Activated T-helper 2 cell treated with anti-CD3 and anti-CD28 coated beads, Interferon-gamma antibody, Interleukin-2, Interleukin-4, amounts not matched to agents 10 μg/mL and 5 μg/mL and 100 μg/mL, durations not matched to agents 14 hours and 24 hours and 36 hours (primary cell): ENCODE data around the gene AMACR. TPM values are rescaled to one million over a fixed set of nuclear protein-coding genes. Genes with fewer than 3 reads are reported as not detected.
"Not testable (repeated sequence)": the region's sequence is repeated elsewhere in the genome, so short reads cannot be mapped to it uniquely, and the experiment has no call there.

ENCODE experiments used
- DNase-seq: peaks from one replicate; pipeline ENCODE4 v3.0.0; 2021; ENCODE audit warnings: low spot score
- H3K27ac Mint-ChIP-seq: one replicate; pipeline ENCODE4 v1.8.0; 2021; ENCODE audit warnings: mixed read lengths
- H3K27me3 Mint-ChIP-seq: one replicate; pipeline ENCODE4 v1.8.0; 2021; ENCODE audit warnings: low read depth, mixed read lengths
- H3K36me3 Mint-ChIP-seq: one replicate; pipeline ENCODE4 v1.8.0; 2021; ENCODE audit warnings: low read depth, mixed read lengths
- H3K4me1 Mint-ChIP-seq: one replicate; pipeline ENCODE4 v1.8.0; 2021; ENCODE audit warnings: low read depth, mixed read lengths
- H3K4me3 Mint-ChIP-seq: one replicate; pipeline ENCODE4 v1.8.0; 2021; ENCODE audit warnings: low read depth, mild to moderate bottlenecking, moderate library complexity, mixed read lengths
- H3K9me3 Mint-ChIP-seq: one replicate; pipeline ENCODE4 v1.8.0; 2021; ENCODE audit warnings: mixed read lengths
- intact Hi-C: fragments of 100-400 bp; cut with micrococcal nuclease; formaldehyde crosslinking; loops from one replicate; pipeline ENCODE4 v1.15.1; 2023
- total RNA-seq: library from RNA; stranded (reverse); gene quantifications from 2 replicates; pipeline ENCODE4 v1.2.3, GENCODE V29; 2022

The AMACR gene
- total RNA-seq, 1 donor from 2014 or later: 8.3 TPM

DNA sequence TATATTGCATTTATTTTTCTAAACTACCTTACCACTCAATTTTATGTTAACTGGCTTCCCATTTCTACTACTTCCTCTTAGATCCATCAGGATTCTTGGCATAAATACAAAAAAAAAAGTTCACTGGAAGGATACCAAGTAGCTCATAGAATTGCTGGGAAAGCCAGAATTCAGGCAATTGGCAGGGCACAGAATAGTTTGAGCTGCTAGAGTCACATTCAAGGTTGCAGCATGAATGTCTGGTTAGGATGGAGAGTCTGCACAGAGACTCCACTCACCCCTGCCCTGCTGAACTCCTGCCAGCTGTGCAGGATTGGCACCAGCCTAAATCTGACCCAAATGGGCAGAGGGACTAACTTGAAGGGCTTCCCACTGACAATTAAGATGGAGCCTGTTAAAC, 4.9 kb upstream of the AMACR start:
- Mint-ChIP-seq H3K9me3 (peaks cover 6% of the 10 kb centered on the region), H3K27me3 (no peaks in the 10 kb centered on the region), H3K4me1 (peaks cover 38% of the 10 kb centered on the region), H3K27ac (no peak overlapping the region), H3K4me3 (no peak overlapping the region), H3K36me3 (peaks cover 14% of the 10 kb centered on the region)
- intact Hi-C loops: no loop called here
- DNase-seq: no peak

DNA sequence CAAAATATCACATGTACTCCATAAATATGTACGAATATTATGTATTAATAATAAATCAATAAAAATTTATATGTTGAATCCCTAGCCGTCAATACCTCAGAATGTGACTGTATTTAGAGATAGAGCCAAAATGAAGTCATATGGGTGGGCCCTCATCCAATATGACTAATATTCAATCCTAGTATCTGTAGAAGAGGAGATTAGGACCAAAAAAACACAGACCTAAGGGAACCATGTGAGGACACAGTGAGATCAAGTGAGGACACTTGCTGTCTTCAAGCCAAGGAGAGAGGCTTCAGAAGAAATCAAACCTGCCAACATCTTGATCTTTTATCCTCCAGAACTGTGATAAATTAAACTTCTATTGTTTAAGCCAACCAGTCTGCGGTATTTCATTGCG, 3.7 kb upstream of the AMACR start:
- no peak for DNase-seq
- H3K4me1 Mint-ChIP-seq: peaks cover 37% of the 10 kb centered on the region
- peaks cover 13% of the 10 kb centered on the region for H3K36me3 Mint-ChIP-seq
- peaks cover 6% of the 10 kb centered on the region for H3K9me3 Mint-ChIP-seq
- H3K27ac Mint-ChIP-seq: no peak overlapping the region
- no peaks in the 10 kb centered on the region for H3K27me3 Mint-ChIP-seq
- intact Hi-C loops: no loop called here
- no peak overlapping the region for H3K4me3 Mint-ChIP-seq

DNA sequence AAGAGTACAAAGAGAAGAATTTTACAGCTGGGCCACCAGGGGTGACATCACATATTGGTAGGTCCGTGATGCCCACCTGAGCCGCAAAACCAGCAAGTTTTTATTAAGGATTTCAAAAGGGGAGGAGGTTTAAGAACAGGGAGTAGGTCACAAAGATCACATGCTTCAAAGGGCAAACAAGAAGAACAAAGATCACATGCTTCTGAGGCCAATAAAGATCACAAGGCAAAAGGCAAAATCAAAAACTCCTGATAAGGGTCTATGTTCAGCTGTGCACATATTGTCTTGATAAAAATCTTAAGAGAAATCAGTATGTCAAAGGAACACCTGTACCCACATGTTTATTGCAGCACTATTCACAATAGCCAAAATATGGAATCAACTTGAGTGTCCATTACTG, 2.3 kb upstream of the AMACR start:
- H3K27ac Mint-ChIP-seq, H3K4me3 Mint-ChIP-seq, H3K9me3 Mint-ChIP-seq, H3K27me3 Mint-ChIP-seq, DNase-seq, intact Hi-C loops, H3K36me3 Mint-ChIP-seq: not testable (repeated sequence)
- peaks cover 32% of the 10 kb centered on the region for H3K4me1 Mint-ChIP-seq

DNA sequence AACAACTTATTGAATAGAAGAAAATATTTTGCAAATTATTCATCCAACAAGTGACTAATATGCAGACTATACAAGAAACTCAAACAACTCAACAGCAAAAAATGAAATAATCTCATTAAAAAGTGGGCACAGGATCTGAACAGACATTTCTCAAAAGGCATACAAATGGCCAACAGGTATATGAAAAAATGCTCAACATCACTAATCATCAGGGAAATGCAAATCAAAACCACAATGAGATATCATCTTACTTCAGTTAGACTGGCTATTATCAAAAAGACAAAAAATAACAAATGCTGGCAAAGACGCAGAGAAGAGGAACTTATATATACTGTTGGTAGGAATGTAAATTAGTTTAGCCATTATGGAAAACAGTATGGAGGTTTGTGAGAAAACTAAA, 1.8 kb upstream of the AMACR start:
- H3K9me3 Mint-ChIP-seq: peaks cover 6% of the 10 kb centered on the region
- no peaks in the 10 kb centered on the region for H3K27me3 Mint-ChIP-seq
- H3K27ac Mint-ChIP-seq: no peak overlapping the region
- H3K4me1 Mint-ChIP-seq: peaks cover 29% of the 10 kb centered on the region
- DNase-seq: no peak
- H3K4me3 Mint-ChIP-seq: no peak overlapping the region
- H3K36me3 Mint-ChIP-seq: peaks cover 12% of the 10 kb centered on the region
- intact Hi-C loops: loop anchor here (2.0 kb wide), 2 partner anchors 45 to 569 kb away; partner anchors contain the start of gene TARS1

- peak overlapping the region; percentile 86 for H3K27ac Mint-ChIP-seq
- intact Hi-C loops: loop anchor here (1.0 to 2.0 kb wide), 3 partner anchors 13 to 568 kb away; partner anchors contain the start of gene TARS1
- no peaks in the 10 kb centered on the region for H3K27me3 Mint-ChIP-seq
- H3K36me3 Mint-ChIP-seq: peaks cover 15% of the 10 kb centered on the region
- no peak for DNase-seq
- H3K9me3 Mint-ChIP-seq: peaks cover 3% of the 10 kb centered on the region
- peak overlapping the region; percentile 86 for H3K4me3 Mint-ChIP-seq
- peaks cover 29% of the 10 kb centered on the region for H3K4me1 Mint-ChIP-seq
Observed at GRCh38 chr5:34008802-34009201, 952 bp upstream of the AMACR start.

- Mint-ChIP-seq H3K9me3 (no peaks in the 10 kb centered on the region), H3K36me3 (peaks cover 19% of the 10 kb centered on the region), H3K4me3 (peak overlapping the region; percentile 86), H3K27ac (peak overlapping the region; percentile 84), H3K4me1 (peaks cover 29% of the 10 kb centered on the region), H3K27me3 (no peaks in the 10 kb centered on the region)
- intact Hi-C loops: no loop called here
- DNase-seq: no peak
Observed at GRCh38 chr5:34007201-34007620, 639 bp downstream of the AMACR start.

DNA sequence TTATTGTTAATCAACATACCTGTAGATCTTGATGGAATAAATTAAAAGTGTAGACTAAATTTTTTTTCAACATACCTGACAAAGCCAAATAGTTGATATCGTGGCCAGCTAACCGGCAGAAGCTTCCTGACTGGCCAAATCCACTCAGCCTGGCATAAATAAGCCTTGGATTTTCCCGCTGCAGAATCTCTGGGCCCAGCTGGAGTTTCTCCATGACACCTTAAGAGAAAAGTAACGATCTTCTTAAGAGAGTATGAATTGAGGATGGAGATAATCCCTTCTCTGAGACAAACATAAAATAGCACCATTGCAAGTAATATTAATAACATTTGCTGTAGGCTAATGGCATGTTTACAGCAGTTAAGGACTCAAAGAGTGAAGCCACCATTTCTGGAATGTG, 2.2 kb downstream of the AMACR start:
- H3K9me3 Mint-ChIP-seq: no peaks in the 10 kb centered on the region

DNA sequence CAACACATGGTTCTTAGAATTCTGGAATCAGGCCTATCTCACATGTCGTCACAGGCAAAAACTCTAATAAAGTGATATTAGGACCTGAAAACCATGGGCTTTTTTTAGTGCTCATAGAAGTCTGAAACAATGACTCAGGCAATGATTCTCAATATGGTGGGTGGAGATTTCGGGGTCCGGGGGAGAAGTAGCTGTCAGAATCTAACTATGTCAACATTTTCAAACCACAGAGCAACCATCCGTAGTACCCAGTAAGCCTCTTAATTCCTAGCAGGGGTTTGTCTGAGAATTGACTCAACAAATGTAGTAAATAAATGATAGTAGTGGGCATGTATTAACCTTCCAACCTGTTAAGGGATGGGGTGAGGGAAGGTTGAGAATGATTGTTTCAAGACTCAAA, 2.6 kb downstream of the AMACR start:
- Mint-ChIP-seq H3K27ac (no peak overlapping the region), H3K4me1 (peaks cover 26% of the 10 kb centered on the region), H3K27me3 (no peaks in the 10 kb centered on the region), H3K9me3 (no peaks in the 10 kb centered on the region), H3K4me3 (no peak overlapping the region), H3K36me3 (peaks cover 19% of the 10 kb centered on the region)
- no peak for DNase-seq
- intact Hi-C loops: no loop called here

More for the DNA sequence above, 2.2 kb downstream of the AMACR start:
- no peak overlapping the region for H3K27ac Mint-ChIP-seq
- no peaks in the 10 kb centered on the region for H3K27me3 Mint-ChIP-seq
- H3K36me3 Mint-ChIP-seq: peaks cover 19% of the 10 kb centered on the region
- peaks cover 26% of the 10 kb centered on the region for H3K4me1 Mint-ChIP-seq
- no peak for DNase-seq
- intact Hi-C loops: no loop called here
- no peak overlapping the region for H3K4me3 Mint-ChIP-seq

- H3K4me3 Mint-ChIP-seq: no peak overlapping the region
- H3K9me3 Mint-ChIP-seq: no peaks in the 10 kb centered on the region
- peaks cover 20% of the 10 kb centered on the region for H3K4me1 Mint-ChIP-seq
- intact Hi-C loops: no loop called here
- H3K27me3 Mint-ChIP-seq: no peaks in the 10 kb centered on the region
- no peak for DNase-seq
- H3K36me3 Mint-ChIP-seq: peaks cover 19% of the 10 kb centered on the region
- no peak overlapping the region for H3K27ac Mint-ChIP-seq
Observed at GRCh38 chr5:34003941-34004340, 3.9 kb downstream of the AMACR start.

DNA sequence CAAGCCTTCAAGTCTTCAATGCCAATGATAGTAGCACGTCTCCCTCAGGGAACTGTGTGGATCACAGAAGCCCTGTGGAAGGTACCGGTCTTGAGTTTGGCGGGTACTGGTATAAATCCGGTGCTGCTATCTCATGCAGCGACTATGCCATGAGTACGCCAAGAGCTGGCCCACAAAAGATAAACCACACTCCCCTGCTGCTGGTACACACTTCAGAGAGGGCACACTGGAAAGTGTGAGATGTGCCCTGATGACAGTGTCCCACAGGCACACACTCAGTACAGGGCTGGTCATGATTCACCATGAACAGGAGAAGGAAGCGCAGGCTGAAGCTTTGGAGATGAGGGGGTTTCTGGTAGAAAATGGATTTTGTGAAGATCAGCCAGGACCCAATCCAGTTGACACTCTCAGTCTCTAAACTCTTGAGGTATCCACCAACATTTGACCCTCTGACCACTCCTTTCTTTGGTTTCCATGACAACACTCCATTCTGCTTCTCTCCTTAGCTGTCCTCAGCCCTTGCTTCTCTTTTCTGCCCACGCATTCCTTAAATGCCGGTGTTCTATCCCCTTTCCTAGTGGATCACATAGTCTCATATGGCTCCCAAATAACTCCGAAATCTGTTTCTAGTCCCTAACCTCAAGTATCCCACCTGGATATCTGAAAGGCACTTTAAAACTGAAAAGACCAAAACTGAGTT, 5.1 kb downstream of the AMACR start:
- intact Hi-C loops: no loop called here
- DNase-seq: no peak
- Mint-ChIP-seq H3K27me3 (no peaks in the 10 kb centered on the region), H3K4me3 (no peak overlapping the region), H3K9me3 (no peaks in the 10 kb centered on the region), H3K27ac (no peak overlapping the region), H3K4me1 (peaks cover 13% of the 10 kb centered on the region), H3K36me3 (peaks cover 24% of the 10 kb centered on the region)

DNA sequence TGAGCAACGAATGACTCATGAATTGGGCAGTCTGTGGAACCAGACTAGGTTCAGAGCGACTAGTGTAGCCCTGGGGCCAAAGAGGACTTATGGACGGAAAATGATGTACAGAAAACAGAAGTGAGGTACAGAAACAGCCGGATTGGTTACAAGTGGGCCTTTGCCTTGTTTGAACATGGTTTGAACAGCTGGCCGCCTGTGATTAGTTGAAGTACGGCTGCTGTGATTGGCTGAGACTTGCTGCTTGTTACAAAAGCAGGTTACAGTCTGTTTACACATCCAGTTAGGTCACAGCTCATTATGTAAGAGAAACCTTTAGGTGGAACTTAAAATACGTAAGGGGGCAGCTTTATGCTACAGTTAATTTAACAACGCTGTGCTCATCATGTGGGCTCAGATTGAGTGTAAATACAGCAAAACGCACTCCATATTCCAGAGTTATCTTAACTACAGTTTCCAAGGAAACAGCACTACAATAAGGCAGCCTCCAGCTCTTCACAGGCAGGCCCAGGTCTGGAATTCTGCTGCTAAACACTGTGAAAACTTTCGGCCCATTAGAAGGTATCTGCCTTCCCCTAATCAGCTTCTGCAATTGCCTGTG, 6.5 kb downstream of the AMACR start:
- intact Hi-C loops: no loop called here
- no peaks in the 10 kb centered on the region for H3K9me3 Mint-ChIP-seq

GRCh38 chr5:33999978-34000377, 7.9 kb downstream of the AMACR start:
- H3K36me3 Mint-ChIP-seq: peaks cover 28% of the 10 kb centered on the region
- H3K4me1 Mint-ChIP-seq: peaks cover 18% of the 10 kb centered on the region
- H3K4me3 Mint-ChIP-seq: no peak overlapping the region
- H3K9me3 Mint-ChIP-seq: no peaks in the 10 kb centered on the region
- no peak for DNase-seq
- H3K27me3 Mint-ChIP-seq: no peaks in the 10 kb centered on the region
- H3K27ac Mint-ChIP-seq: no peak overlapping the region
- intact Hi-C loops: loop anchor here (10.0 kb wide), 1 partner anchor 165 kb away; no protein-coding TSS in a partner anchor

More for the DNA sequence above, 6.5 kb downstream of the AMACR start:
- Mint-ChIP-seq H3K27ac (no peak overlapping the region), H3K27me3 (no peaks in the 10 kb centered on the region), H3K4me1 (peaks cover 14% of the 10 kb centered on the region), H3K36me3 (peaks cover 28% of the 10 kb centered on the region), H3K4me3 (no peak overlapping the region)
- no peak for DNase-seq

DNA sequence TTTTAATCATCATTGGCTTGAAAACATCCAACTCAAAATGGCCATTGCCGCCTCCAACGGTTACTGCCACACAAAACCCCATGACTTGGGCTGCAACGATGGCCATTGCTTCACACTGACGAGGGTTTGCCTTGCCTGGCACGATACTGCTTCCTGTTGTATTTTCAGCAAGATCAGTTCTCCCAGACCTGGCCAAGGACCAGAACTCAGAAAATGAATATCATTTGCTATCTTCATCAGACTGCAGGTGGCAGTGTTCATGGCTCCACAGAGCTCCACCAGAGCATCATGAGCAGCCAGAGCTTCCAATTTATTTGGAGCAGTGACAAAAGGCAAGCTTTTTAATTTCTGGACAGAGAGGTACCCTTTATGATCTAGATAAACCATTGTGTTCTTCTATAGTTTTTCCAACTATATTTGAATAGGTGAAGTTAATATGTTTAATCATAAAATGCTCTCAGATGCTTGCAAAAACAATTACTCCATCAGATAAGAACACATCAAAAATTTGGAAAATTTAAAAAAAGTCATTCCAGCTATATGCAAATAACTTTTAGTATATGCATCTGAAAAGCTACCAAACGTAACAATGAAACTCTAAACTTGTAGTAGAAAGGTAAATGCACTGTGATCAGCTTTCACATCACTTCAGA, 10.4 kb downstream of the AMACR start:
- intact Hi-C loops: loop anchor here (1.0 to 10.0 kb wide), 3 partner anchors 25 to 467 kb away; no protein-coding TSS in a partner anchor
- no peaks in the 10 kb centered on the region for H3K27me3 Mint-ChIP-seq
- H3K9me3 Mint-ChIP-seq: no peaks in the 10 kb centered on the region
- H3K4me3 Mint-ChIP-seq: no peak overlapping the region
- H3K27ac Mint-ChIP-seq: no peak overlapping the region
- peaks cover 15% of the 10 kb centered on the region for H3K36me3 Mint-ChIP-seq
- peaks cover 31% of the 10 kb centered on the region for H3K4me1 Mint-ChIP-seq
- no peak for DNase-seq
